Keratinocyte (primary cell): ENCODE data around the gene MLN. TPM values are rescaled to one million over a fixed set of nuclear protein-coding genes. Genes with fewer than 3 reads are reported as not detected.

Experiments used
- DNase-seq: peaks from one replicate; pipeline ENCODE4 v3.0.0-alpha.2; 2011; ENCODE audit warnings: low read depth, missing footprints, low spot score
- FAIRE-seq: peaks from 2 replicates; lab custom pipeline; 2011; peaks lifted over from hg19 to GRCh38; lab: Jason Lieb, UNC
- H2AFZ ChIP-seq: 2 replicates; pipeline ENCODE4 v1.6.0; 2012; ENCODE audit warnings: low read length, control low read depth, inconsistent platforms; ENCODE audit not compliant: control insufficient read depth
- H3K27ac ChIP-seq: 2 replicates; pipeline ENCODE4 v1.5.1; 2011; ENCODE audit warnings: low read length; ENCODE audit not compliant: control insufficient read depth, insufficient read depth
- H3K27me3 ChIP-seq: 3 replicates; pipeline ENCODE4 v1.6.0; 2011; ENCODE audit warnings: low read length; ENCODE audit not compliant: control insufficient read depth, insufficient read depth; ENCODE audit errors: extremely low read depth
- H3K36me3 ChIP-seq, 2 experiments: 2 replicates in 1 of 2; 3 replicates in 1 of 2; pipeline ENCODE4 v1.5.1; 2011; ENCODE audit warnings: low read length in 2 of 2, mild to moderate bottlenecking in 1 of 2; ENCODE audit not compliant: control insufficient read depth in 2 of 2, insufficient read depth in 2 of 2; ENCODE audit errors: extremely low read depth in 1 of 2
- H3K4me1 ChIP-seq: 3 replicates; pipeline ENCODE4 v1.5.1; 2011; ENCODE audit warnings: low read length; ENCODE audit not compliant: control insufficient read depth, insufficient read depth; ENCODE audit errors: extremely low read depth
- H3K4me2 ChIP-seq: 3 replicates; pipeline ENCODE4 v1.6.0; 2011; ENCODE audit warnings: low read depth, low read length; ENCODE audit not compliant: control insufficient read depth, insufficient read depth; ENCODE audit errors: extremely low read depth
- H3K4me3 ChIP-seq, 3 experiments: fragments of 200-600 bp in 1 of 3; sonication (generic) in 1 of 3; 2 replicates in 2 of 3; 3 replicates in 1 of 3; pipeline ENCODE4 v1.5.1; 2011 to 2016; ENCODE audit warnings: low read length in 3 of 3, mild to moderate bottlenecking in 3 of 3, control low read depth in 2 of 3, inconsistent platforms in 1 of 3, low read depth in 1 of 3, mixed read lengths in 1 of 3, mixed run types in 1 of 3, moderate library complexity in 1 of 3; ENCODE audit not compliant: control insufficient read depth in 2 of 3, insufficient read depth in 2 of 3; ENCODE audit errors: extremely low read depth in 1 of 3
- H3K79me2 ChIP-seq: 2 replicates; pipeline ENCODE4 v1.6.0; 2012; ENCODE audit warnings: low read length; ENCODE audit not compliant: control insufficient read depth, insufficient read depth
- H3K9ac ChIP-seq: 3 replicates; pipeline ENCODE4 v1.6.0; 2011; ENCODE audit warnings: low read length; ENCODE audit not compliant: control insufficient read depth, insufficient read depth; ENCODE audit errors: extremely low read depth
- H3K9me1 ChIP-seq: 3 replicates; pipeline ENCODE4 v1.6.0; 2011; ENCODE audit warnings: low read length; ENCODE audit not compliant: control insufficient read depth, insufficient read depth; ENCODE audit errors: extremely low read depth
- H3K9me3 ChIP-seq: 2 replicates; pipeline ENCODE4 v1.5.1; 2012; ENCODE audit warnings: low read depth, low read length; ENCODE audit not compliant: control insufficient read depth
- H4K20me1 ChIP-seq: 3 replicates; pipeline ENCODE4 v1.6.0; 2011; ENCODE audit warnings: low read length; ENCODE audit not compliant: control insufficient read depth, insufficient read depth; ENCODE audit errors: extremely low read depth
- EZH2 ChIP-seq: IDR thresholded peaks from one replicate; pipeline ENCODE4 v1.6.1; 2012; ENCODE audit warnings: inconsistent platforms, mild to moderate bottlenecking, low read length, moderate library complexity
- dilution Hi-C: fragments of 300-500 bp; cut with MboI; formaldehyde crosslinking; loops from one replicate; pipeline ENCODE4 v1.7.0; 2020; ENCODE audit warnings: low sequenced_read_pairs; ENCODE audit not compliant: extremely low pct_ligation_motif_present
- polyA plus RNA-seq, 5 experiments: library from polyadenylated mRNA; depleted of rRNA in 3 of 5; stranded (reverse) in 3 of 5; stranded (forward) in 1 of 5; unstranded in 1 of 5; fragments of >200 nt; gene quantifications; 1 replicate in 1 of 5; 2 replicates in 3 of 5; 3 replicates in 1 of 5; pipeline versions ENCODE4 v1.2.1 to v1.2.3, GENCODE V29; 2011 to 2012; ENCODE audit warnings: missing spikeins in 2 of 5, low read depth in 1 of 5, low replicate concordance in 1 of 5
- TF ChIP-seq, protein P1 (sequence below), 3 experiments: IDR thresholded peaks in 1 of 3; conservative IDR thresholded peaks in 1 of 3; optimal IDR thresholded peaks in 1 of 3; 2 replicates in 2 of 3; 3 replicates in 1 of 3; pipeline versions ENCODE3 to v1.5.1; 2011; ENCODE audit warnings: low read length in 3 of 3, mild to moderate bottlenecking in 3 of 3, moderate library complexity in 2 of 3, control low read depth in 1 of 3, inconsistent platforms in 1 of 3; ENCODE audit not compliant: insufficient read depth in 2 of 3; ENCODE audit errors: extremely low read depth in 1 of 3

The MLN gene
- polyA plus RNA-seq, 1 donor (not counting 4 experiments of a cell fraction or from before 2014, with no cell fraction given), result not detected

GRCh38 chr6:33817489-33817888 lies 13.7 kb upstream of the MLN start:
- DNase-seq (no peak), FAIRE-seq (no peak)
- Histone ChIP-seq H3K9me3 (no peaks in the 10 kb centered on the region), H3K27me3 (peaks cover 27% of the 10 kb centered on the region), H3K36me3 (no peaks in the 10 kb centered on the region), H3K4me1 (no peaks in the 10 kb centered on the region), H2AFZ (no peak overlapping the region), H3K9me1 (no peaks in the 10 kb centered on the region), H3K79me2 (no peaks in the 10 kb centered on the region), H3K4me3 (no peak overlapping the region), H4K20me1 (no peaks in the 10 kb centered on the region), H3K4me2 (no peak overlapping the region), H3K27ac (no peak overlapping the region), H3K9ac (no peak overlapping the region)
- TF ChIP-seq, protein P1, sequence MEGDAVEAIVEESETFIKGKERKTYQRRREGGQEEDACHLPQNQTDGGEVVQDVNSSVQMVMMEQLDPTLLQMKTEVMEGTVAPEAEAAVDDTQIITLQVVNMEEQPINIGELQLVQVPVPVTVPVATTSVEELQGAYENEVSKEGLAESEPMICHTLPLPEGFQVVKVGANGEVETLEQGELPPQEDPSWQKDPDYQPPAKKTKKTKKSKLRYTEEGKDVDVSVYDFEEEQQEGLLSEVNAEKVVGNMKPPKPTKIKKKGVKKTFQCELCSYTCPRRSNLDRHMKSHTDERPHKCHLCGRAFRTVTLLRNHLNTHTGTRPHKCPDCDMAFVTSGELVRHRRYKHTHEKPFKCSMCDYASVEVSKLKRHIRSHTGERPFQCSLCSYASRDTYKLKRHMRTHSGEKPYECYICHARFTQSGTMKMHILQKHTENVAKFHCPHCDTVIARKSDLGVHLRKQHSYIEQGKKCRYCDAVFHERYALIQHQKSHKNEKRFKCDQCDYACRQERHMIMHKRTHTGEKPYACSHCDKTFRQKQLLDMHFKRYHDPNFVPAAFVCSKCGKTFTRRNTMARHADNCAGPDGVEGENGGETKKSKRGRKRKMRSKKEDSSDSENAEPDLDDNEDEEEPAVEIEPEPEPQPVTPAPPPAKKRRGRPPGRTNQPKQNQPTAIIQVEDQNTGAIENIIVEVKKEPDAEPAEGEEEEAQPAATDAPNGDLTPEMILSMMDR (optimal IDR thresholded peaks at IDR 0.05 in 1 of 3, IDR thresholded peaks at IDR 0.05 in 1 of 3, conservative IDR thresholded peaks at IDR 0.05 in 1 of 3; ENCODE audit: extremely low read depth in 1 of 3, insufficient read depth in 2 of 3, low read length in 3 of 3), result no peak
- no peak for TF ChIP-seq EZH2
- dilution Hi-C loops, result no loop called here

DNA sequence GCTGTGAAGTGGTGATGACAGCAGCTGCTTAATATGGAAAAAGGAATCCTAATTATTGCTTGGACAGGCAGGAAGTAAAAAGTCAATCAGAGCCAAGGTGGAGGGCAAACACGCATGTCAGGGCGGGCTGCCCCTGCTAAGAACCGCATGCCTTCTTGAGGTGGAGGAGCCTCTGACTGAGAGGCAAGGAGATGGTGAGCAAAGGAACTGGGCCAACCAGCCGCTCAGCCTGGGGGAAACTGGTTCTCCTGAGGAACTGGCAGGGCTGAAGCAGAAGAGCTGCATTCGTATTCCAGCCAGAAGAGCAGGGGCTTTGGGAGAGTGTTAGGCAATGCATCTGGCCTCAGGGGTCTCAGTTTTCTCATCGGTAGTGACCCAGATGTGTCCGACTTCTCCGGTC lies 13.1 kb upstream of the MLN start:
- H3K79me2 ChIP-seq, result no peaks in the 10 kb centered on the region
- H3K4me2 ChIP-seq, result no peak overlapping the region
- H3K4me1 ChIP-seq, result no peaks in the 10 kb centered on the region
- no peaks in the 10 kb centered on the region for H4K20me1 ChIP-seq
- dilution Hi-C loops, result no loop called here
- no peaks in the 10 kb centered on the region for H3K36me3 ChIP-seq
- H2AFZ ChIP-seq, result no peak overlapping the region
- H3K9me3 ChIP-seq, result no peaks in the 10 kb centered on the region
- FAIRE-seq (no peak), DNase-seq (no peak)
- H3K9ac ChIP-seq, result no peak overlapping the region
- TF ChIP-seq EZH2, result no peak
- TF ChIP-seq, protein P1 (optimal IDR thresholded peaks at IDR 0.05 in 1 of 3, IDR thresholded peaks at IDR 0.05 in 1 of 3, conservative IDR thresholded peaks at IDR 0.05 in 1 of 3; ENCODE audit: extremely low read depth in 1 of 3, insufficient read depth in 2 of 3, low read length in 3 of 3), result no peak
- H3K4me3 ChIP-seq, result no peak overlapping the region
- peaks cover 27% of the 10 kb centered on the region for H3K27me3 ChIP-seq
- no peaks in the 10 kb centered on the region for H3K9me1 ChIP-seq
- H3K27ac ChIP-seq, result no peak overlapping the region
